DOHH2 (cell line): ENCODE results near the gene HARS1.

ENCODE experiments used
- H3F3A ChIP-seq: fragments of 200-600 bp; sonication (generic), shearing (Covaris generic); 2 replicates; pipeline ENCODE4 v1.6.0; 2016; ENCODE audit warnings: antibody characterized with exemption, mild to moderate bottlenecking; ENCODE audit not compliant: control insufficient read depth, insufficient read depth
- H3K27ac ChIP-seq: fragments of 200-600 bp; sonication (generic); 2 replicates; pipeline ENCODE4 v1.5.1; 2014; ENCODE audit warnings: low read depth, mild to moderate bottlenecking, low read length, moderate library complexity
- H3K27me3 ChIP-seq: fragments of 200-600 bp; sonication (generic); 2 replicates; pipeline ENCODE4 v1.6.1; 2014; ENCODE audit warnings: mild to moderate bottlenecking, low read length, mixed read lengths; ENCODE audit not compliant: control insufficient read depth
- H3K36me3 ChIP-seq: fragments of 200-600 bp; sonication (generic); 2 replicates; pipeline ENCODE4 v1.6.1; 2014; ENCODE audit warnings: mild to moderate bottlenecking, low read length, moderate library complexity, mixed read lengths; ENCODE audit not compliant: control insufficient read depth
- H3K4me1 ChIP-seq: fragments of 200-600 bp; sonication (generic); 2 replicates; pipeline ENCODE4 v1.6.1; 2014; ENCODE audit warnings: mild to moderate bottlenecking, low read length, mixed read lengths; ENCODE audit not compliant: control insufficient read depth
- H3K4me2 ChIP-seq: fragments of 200-600 bp; sonication (generic); 2 replicates; pipeline ENCODE4 v1.6.0; 2014; ENCODE audit warnings: mild to moderate bottlenecking, low read length, moderate library complexity
- H3K4me3 ChIP-seq: fragments of 200-600 bp; sonication (generic); 2 replicates; pipeline ENCODE4 v1.5.1; 2014; ENCODE audit warnings: mild to moderate bottlenecking, low read length, mixed read lengths
- H3K79me2 ChIP-seq: fragments of 200-600 bp; sonication (generic); 2 replicates; pipeline ENCODE4 v1.6.1; 2014; ENCODE audit warnings: mild to moderate bottlenecking, low read length, mixed read lengths; ENCODE audit not compliant: control insufficient read depth
- H3K9me2 ChIP-seq: fragments of 200-600 bp; sonication (generic); replicated peaks from 2 replicates; pipeline ENCODE4 v1.6.1; 2014; ENCODE audit warnings: mild to moderate bottlenecking, low read length, mixed read lengths; ENCODE audit not compliant: control insufficient read depth
- H3K9me3 ChIP-seq: fragments of 200-600 bp; sonication (generic); 2 replicates; pipeline ENCODE4 v1.6.1; 2014; ENCODE audit warnings: antibody characterized with exemption, low read length, mixed read lengths; ENCODE audit not compliant: control insufficient read depth, insufficient read depth
- H4K20me1 ChIP-seq: fragments of 200-600 bp; sonication (generic); 2 replicates; pipeline ENCODE4 v1.6.0; 2014; ENCODE audit warnings: low read depth, mild to moderate bottlenecking, antibody characterized with exemption, low read length, moderate library complexity; ENCODE audit not compliant: control insufficient read depth, insufficient read depth
- EZH2phosphoT487 ChIP-seq: fragments of 200-600 bp; sonication (generic); IDR thresholded peaks from 2 replicates; pipeline ENCODE4 v1.6.1; 2017; ENCODE audit warnings: borderline replicate concordance, mild to moderate bottlenecking, antibody characterized with exemption, low read length, moderate library complexity, mixed read lengths
- TF ChIP-seq, protein P1 (sequence below): fragments of 200-600 bp; sonication (generic); IDR thresholded peaks from one replicate; pipeline ENCODE4 v1.5.1; 2014; ENCODE audit warnings: antibody characterized with exemption, mild to moderate bottlenecking, low read depth, low read length; ENCODE audit not compliant: poor library complexity, severe bottlenecking

HARS1 gene

DNA sequence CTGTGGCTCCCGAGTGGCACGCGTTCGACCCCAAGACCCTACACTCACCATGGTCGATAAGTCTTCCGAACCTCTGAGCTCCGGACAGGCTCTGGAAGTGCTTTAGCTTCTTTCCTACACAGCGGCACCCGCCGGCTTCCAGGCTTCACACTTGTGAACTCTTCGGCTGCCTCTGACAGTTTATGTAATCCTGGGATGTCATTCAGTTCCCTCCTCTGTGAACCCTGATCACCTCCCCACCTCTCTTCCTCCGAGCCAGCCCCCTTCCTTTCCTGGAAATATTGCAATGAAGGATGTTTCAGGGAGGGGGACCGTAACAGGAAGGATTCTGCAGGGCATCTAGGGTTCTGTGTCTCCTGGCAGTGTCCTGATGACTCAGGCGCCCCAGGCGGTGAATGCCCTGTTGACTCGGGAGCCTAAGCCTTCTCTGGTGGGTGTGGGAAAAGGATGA lies 58.1 kb downstream of the HARS1 start, which contains the start of gene CD14:
TSS of gene CD14 (minus strand) at position 155 of the 451 bp plus-strand sequence. CDS start at position 51, 104 bp downstream.
- H3K4me3 ChIP-seq: peak within 1 kb of the TSS; percentile 44
- no peaks in the 10 kb centered on the region for H4K20me1 ChIP-seq
- no peaks in the 10 kb centered on the region for H3K9me2 ChIP-seq
- no peaks in the 10 kb centered on the region for H3F3A ChIP-seq
- peak within 1 kb of the TSS; percentile 74 for H3K4me2 ChIP-seq
- H3K79me2 ChIP-seq: no peaks in the 10 kb centered on the region
- H3K36me3 ChIP-seq: no peaks in the 10 kb centered on the region
- peaks cover 31% of the 10 kb centered on the region for H3K27me3 ChIP-seq
- H3K27ac ChIP-seq: no peak within 1 kb of the TSS
- TF ChIP-seq EZH2phosphoT487: no peak
- TF ChIP-seq, protein P1, sequence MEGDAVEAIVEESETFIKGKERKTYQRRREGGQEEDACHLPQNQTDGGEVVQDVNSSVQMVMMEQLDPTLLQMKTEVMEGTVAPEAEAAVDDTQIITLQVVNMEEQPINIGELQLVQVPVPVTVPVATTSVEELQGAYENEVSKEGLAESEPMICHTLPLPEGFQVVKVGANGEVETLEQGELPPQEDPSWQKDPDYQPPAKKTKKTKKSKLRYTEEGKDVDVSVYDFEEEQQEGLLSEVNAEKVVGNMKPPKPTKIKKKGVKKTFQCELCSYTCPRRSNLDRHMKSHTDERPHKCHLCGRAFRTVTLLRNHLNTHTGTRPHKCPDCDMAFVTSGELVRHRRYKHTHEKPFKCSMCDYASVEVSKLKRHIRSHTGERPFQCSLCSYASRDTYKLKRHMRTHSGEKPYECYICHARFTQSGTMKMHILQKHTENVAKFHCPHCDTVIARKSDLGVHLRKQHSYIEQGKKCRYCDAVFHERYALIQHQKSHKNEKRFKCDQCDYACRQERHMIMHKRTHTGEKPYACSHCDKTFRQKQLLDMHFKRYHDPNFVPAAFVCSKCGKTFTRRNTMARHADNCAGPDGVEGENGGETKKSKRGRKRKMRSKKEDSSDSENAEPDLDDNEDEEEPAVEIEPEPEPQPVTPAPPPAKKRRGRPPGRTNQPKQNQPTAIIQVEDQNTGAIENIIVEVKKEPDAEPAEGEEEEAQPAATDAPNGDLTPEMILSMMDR: no peak
- peaks cover 19% of the 10 kb centered on the region for H3K4me1 ChIP-seq
- H3K9me3 ChIP-seq: no peaks in the 10 kb centered on the region

DNA sequence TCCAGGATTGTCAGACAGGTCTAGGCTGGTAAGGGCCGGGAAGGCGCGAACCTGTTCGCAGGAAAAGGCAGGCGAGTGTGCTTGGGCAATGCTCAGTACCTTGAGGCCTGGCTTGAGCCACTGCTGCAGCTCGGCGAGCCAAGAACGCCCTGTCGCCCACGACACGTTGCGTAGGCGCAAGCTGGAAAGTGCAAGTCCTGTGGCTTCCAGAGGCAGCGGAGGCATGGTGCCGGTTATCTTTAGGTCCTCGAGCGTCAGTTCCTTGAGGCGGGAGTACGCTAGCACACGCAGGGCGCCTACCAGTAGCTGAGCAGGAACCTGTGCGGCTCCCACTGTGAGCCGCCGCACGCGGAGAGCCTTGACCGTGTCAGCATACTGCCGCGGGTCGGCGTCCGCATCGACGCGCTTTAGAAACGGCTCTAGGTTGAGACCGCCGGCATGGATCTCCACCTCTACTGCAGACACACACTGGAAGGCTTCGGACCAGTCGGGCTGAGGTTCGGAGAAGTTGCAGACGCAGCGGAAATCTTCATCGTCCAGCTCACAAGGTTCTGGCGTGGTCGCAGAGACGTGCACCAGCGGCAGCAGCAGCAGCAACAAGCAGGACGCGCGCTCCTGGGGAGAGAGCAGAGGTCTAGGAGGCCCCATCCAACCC lies 58.7 kb downstream of the HARS1 start:
- Histone ChIP-seq H3K27me3 (peaks cover 31% of the 10 kb centered on the region), H3K4me2 (peak overlapping the region; percentile 74), H3K4me3 (peak overlapping the region; percentile 44), H4K20me1 (no peaks in the 10 kb centered on the region), H3K9me3 (no peaks in the 10 kb centered on the region), H3K27ac (no peak overlapping the region), H3F3A (no peaks in the 10 kb centered on the region), H3K9me2 (no peaks in the 10 kb centered on the region), H3K79me2 (no peaks in the 10 kb centered on the region), H3K4me1 (peaks cover 19% of the 10 kb centered on the region), H3K36me3 (no peaks in the 10 kb centered on the region)
- TF ChIP-seq, protein P1: no peak
- TF ChIP-seq EZH2phosphoT487: peak; percentile 82; the same call in 1 of the 2 replicates

DNA sequence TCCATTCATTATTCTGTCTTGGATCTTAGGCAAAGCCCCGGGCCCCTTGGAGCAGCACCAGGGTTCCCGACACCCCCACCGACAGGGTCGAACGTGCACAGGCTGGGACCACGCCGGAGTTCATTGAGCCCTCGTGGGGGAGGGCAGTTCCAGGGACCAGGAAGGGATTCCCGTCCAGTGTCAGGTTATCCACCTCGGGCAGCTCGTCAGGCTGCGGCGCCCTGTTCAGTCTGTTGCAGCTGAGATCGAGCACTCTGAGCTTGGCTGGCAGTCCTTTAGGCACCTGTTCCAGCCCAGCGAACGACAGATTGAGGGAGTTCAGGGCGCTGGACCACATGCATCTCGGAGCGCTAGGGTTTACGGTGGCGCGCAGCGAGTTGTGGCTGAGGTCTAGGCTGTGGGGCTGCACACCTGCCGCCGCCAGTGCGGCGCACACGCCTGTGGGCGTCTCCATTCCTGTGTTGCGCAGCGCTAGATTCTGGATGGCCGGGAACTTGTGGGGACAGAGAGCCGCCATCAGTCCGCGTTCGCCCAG lies 59.3 kb downstream of the HARS1 start:
- TF ChIP-seq, protein P1: no peak
- no peak for TF ChIP-seq EZH2phosphoT487
- Histone ChIP-seq H4K20me1 (no peaks in the 10 kb centered on the region), H3K4me1 (peaks cover 19% of the 10 kb centered on the region), H3F3A (no peaks in the 10 kb centered on the region), H3K4me3 (peak overlapping the region; percentile 44), H3K27me3 (peaks cover 31% of the 10 kb centered on the region), H3K9me3 (peaks cover 2% of the 10 kb centered on the region; the same call in 1 of the 2 replicates), H3K27ac (no peak overlapping the region), H3K4me2 (peak overlapping the region; percentile 74), H3K36me3 (no peaks in the 10 kb centered on the region), H3K9me2 (no peaks in the 10 kb centered on the region), H3K79me2 (no peaks in the 10 kb centered on the region)
